HG02642 (cell line): Measurements from ENCODE around the gene PTMA.
"Not testable (repeated sequence)": the region's sequence is repeated elsewhere in the genome, so short reads cannot be mapped to it uniquely, and the experiment has no call there.

Source experiments
- ATAC-seq: cut with Tn5 transposase; IDR thresholded peaks from one replicate; pipeline ENCODE4 v1.9.1; 2021; ENCODE audit warnings: mild to moderate bottlenecking; ENCODE audit not compliant: unreplicated experiment, poor library complexity

PTMA gene

DNA sequence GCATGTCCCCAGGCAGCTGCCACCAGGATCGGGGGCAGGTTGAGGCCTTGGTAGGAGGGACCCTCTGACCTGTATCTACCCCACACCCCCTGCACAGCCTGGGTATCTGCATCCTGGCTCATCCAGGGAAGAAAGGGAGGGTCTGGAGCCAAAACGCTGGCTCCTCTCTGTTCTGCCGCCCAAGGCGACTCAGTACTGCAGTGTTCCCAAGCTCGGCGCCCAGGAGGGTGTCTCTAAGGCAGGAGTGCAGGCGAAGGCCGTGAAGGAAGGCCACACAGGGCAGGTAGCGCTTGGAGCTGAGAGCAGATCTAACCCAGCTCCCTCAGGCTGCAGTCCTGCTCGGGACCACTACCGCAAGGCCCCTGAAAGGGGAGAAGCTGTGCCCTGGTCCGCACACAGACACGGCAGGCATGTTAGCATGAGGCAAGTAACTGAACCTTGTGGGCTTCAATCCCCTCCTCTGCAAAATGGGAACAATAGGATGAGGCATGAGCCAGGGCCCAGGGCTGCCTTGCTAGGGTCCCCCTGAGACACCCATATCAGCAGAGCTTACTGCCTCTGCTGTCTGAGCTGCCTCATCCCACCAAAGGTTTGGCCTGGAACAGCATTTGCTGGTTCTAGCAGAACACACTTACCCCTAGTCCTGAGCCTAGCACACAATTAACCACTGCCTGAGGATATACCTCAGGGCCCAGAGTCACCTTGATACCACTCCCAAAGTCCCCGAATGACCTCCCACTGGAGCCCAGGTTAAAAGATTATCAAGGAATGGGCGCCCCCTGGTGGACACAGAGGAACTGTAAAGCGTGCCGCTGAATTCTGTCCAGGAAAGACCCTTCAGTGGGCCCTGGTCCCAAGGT is 6.5 kb downstream of the PTMA start:
- no peak for ATAC-seq

DNA sequence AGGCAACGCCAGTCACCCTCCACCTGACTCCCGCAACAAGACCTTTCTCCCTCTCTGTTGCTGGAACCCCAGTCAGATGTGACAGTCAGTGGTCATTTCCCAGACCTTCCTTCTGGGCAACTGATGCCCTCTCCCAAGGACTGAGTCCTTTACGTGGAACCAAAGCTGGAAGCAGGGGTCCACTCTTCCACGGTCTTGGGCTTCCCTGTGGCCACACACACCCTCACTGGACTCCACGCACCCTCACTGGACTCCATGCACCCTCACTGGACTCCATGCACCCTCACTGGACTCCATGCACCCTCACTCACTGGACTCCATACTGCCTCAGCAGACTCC is 7.1 kb downstream of the PTMA start:
- no peak for ATAC-seq

DNA sequence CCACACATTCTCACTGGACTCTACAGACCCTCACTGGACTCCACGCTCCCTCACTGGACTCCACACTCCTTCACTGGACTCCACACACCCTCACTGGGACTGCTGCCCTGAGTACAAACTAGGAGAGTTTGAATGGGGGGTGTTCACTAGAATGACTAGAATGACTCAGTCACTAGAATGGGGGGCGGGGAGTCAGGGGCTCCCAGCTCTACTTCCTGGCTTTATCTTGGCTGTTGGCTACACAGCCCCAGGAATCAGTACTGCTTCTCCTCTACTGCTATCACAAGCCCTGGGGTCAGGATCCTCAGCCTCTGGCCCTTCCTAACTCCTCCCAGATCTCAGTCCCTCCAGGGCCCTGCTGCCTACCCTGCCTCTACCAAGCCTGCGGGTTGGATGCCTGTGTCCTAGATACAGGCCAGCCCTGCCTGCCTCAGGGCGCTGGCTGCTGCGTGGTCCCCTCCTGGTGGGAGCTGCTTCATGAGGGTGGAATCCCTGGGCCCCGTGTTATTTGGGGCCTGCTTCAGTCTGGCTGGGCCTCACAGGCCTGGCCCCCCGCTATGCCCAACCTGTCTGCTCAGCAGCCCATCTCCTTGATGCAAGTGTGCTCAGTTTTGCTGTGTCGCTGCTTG is 7.8 kb downstream of the PTMA start:
- no peak for ATAC-seq

DNA sequence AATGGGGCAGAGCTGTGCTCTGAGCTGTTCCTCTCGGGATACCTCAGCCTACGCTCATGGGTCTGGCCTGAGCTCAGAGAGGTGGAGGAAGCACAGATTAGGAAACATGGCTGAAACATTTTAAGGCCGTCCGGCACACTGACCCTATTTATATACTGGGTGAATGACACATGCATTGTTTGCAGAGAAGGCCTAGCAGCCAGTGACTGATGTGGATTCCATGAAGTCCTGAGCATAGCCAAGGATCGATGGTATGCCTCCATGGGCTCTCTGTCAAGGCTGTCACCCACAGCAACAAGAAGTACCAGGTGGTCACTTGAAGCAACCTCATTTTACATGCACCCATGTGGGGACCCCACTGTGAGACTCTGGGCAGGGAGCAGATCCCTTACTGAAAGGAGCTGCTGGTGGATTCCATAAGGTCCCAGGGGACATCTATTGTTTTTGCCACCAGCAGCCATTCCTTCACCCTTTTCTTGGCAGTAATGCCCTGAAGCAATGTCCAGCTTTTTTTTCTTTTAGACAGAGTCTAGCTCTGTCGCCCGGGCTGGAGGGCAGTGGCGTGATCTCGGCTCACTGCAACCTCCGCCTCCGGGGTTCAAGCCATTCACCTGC is 8.4 kb downstream of the PTMA start:
- no peak for ATAC-seq

DNA sequence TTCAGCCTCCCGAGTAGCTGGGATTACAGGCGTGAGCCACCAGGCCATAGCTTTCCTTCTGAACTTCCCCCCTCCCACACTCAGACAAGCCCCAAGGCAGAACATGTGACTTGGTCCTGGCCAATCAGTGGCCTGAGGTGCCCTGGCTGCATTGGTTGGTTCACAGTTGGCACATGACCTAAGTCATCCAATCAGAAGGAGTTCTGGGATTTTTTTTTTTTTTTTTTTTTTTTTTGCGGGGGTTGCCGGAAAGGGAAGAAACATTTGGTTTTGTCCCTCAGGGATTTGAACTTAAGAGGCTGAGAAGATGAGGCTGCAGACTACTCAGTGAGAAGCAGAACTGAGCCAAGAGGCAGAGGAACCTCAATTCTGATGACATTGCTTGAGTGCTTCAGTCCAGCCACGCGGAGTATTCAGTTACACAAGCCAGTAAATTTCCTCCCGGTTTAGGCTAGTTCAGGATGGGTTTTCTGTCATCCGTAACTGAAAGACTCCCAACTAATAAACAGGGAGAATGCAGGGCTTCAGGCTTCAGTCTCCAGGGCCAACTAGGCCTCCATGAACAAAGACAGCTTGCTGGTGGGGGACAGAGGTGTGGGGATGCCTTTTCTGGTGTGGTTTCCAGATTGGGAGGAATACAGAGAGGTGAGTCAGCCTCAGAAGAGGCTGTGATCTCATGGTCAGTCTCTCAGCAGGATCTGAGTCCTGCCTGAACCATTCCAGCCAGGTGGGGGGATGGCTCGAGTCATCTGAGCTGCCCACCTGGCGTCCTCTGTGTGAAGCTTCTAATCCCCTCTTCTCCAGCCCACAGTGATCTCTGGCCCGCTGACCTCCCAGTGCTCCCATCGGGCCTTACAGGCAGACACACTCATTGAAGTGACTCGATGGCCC is 9.2 kb downstream of the PTMA start:
- ATAC-seq = no peak

DNA sequence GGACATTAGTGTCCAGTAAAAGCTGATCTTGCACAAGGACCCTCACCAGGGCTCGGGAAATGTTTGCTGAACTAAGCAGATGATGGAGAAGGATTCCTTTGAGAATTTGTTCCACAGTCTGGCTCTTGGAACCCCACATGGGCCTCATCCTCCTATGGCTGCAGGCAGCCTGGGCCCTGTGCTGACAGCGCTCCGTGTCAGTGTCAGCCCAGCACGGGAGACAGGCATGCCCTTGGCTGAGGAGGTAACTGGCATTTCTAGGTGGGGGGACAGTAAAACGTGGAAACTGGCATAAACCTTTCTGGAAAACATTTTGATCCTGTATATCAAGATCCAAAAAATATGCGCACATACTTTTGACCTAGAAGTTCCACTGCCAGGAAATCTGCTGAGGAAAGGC is 10.5 kb downstream of the PTMA start:
- no peak for ATAC-seq

DNA sequence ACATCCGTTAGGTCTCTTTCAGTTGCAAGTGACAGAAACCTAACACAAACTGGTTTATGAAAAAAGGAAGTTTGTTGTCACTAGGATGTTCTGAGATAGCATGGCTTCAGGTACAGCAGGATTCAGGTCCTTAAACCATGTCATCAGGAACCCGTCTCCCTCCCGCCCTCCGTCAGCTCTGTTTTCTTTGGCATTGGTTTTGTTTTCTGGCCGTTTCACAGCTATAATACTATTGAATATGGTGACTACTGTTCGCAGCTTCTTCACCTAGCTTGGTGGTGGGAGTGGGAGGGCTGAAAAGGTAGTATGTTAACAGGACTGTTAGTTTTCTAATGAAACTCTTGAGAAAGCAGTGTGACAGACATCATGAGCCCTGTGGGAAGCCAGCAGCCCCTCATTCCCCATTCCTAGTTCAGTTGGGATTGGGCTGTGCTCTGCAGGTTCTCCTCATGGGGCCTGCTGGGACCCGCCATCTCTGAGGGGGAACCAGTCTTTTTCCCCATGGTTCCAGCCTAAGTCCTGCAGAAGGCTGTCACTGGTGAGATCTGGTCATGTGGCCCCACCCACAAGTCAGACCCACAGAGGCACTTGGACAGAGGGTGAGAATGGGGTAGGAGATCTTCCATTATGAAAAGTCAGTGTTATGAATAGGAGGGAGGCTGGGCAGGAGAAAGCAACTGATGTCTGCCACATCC is 12.1 kb downstream of the PTMA start:
- no peak for ATAC-seq

DNA sequence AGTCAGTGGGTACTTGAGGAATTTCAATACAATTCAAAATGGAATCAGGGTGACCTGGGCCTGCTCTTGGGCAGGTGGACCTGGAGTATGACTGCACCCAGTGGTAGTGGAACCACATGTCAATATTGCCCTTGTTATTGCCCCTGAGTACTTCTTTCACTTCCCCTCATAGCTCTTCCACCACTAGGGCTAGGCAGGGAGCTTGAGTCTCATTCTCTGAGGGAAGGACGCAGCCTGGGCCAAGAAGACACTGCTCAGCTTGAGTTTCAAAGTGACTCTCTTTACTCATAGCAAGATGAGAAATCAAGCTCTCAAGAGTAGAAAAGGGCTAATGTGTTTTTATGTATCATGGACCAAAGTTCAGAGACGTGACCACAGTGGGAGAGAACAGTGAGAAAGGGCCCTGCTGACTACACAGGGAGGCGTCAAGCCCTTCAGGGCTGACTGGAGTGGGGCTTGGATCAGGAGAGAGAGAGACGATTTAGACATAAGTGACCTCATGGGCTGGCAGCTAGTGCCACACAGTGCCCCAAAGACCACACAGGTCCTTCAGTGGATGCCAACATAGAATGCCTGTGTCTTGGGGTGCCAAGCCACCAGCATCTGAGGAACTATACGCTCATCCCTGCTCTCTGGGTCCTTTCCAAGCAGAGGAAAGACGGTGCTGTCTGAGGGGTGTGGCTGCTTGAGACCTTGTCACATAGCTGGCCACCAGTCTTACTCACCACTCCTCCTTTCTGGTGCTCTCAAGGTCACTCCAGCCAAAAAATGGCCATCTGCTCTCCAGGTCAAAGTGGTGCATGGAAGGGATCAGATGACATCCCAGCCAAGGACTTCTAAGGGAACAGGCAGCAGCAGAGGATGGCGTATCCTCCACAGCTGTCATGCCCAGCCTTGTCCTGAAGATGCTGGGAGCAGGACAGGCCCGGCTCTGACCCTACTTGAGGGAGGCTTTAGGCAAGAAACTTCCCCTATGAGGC is 13.0 kb downstream of the PTMA start:
- ATAC-seq = peak; percentile 70

DNA sequence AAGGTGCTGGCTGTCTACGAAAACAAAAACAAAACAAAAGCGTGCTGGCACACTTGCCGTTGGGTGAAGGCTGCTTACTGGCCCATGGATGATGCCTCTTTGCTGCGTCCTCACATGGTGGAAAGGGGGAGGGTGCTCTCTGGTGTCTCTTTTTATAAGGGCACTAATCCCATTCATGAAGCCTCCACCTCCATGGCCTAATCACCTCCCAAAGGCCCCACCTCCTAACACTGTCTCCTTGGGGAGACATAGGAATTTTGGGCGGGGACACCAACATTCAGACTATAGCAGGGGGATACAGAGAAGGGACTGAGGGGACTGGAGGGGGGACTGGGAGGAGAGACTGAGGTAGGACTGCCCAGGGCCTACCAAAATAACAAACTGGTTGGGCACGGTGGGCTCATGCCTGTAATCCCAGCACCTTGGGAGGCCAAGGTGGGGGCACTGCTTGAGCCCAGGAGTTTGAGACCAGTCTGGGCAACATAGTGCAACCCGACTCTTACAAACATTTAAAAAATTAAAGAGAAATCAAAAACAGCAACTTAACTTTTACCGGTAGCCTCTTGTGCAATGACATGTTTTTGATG is 14.5 kb downstream of the PTMA start:
- ATAC-seq = no peak

DNA sequence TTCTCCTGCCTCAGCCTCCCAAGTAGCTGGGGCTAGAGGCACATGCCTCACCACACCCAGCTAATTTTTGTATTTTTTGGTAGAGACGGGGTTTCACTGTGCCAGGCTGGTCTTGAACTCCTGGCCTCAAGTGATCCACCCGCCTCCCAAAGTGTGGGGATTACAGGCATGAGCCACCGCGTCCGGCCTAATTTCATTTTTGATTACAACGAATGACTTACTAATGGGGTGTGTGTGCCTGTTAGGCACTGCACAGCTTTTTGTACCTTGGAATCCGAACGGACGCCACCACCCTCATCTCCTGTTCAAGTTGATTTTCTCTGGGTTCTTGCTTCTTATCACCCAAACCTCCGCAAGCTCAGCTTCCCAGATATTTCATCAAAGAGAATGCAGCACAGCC is 17.2 kb downstream of the PTMA start:
- no peak for ATAC-seq

DNA sequence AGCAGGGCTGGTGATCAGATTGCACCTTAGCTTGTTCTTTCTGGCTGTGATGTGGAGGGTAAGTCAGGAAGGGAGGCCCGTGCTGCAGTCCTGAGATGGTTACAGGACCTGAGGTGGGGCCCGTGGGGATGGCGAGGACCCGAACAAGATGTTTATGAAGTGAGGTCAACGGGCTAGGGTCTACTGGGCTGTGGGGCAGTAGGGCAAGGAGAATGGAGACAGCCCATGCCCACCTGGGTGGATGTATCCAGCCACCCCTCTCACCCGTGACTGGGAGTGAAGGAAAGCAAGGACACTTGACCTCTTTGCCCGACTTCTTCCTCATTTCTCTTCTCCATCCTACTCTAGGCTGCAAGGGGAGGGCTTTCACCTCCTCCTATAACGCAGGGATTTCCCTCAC is 18.0 kb downstream of the PTMA start:
- no peak for ATAC-seq

DNA sequence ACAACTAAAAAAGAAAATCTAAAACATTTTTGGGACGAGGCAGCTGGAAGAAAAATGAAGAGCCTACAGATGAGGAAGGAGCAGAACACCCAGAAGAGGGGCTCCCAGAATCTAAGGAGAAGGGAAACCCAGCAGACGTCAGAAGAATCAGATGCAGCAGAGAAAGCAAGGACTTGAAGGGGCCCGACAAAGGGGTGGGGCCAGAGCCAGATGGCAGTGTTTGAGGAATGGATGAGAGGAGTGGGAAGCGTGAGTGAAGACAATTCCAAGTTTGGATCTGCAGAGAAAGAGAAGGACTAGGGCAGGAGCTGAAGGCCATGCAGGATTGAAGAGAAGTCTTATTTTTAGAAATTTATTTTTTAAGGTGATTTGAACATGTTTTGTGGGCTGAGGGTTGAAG is 19.3 kb downstream of the PTMA start:
- no peak for ATAC-seq

DNA sequence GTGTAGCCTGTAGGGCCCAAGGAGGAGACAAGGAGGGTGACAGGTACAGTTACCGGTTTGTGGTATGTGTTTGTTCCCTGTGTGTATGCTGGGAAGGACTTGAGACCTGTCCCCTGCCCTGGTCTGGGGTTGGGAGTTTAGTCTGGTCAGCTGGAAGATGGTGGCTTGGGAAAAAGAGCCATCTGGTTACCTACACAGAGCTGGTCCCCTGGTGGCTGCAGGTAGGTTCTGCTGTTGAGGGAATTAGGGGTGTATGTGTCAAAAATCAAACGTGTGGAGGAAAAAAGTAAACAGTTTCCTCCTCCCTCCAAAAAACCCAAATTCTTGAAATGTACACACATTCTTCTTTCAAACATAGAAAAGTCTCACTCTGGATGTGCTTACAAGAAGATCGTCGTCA is 24.3 kb downstream of the PTMA start:
- ATAC-seq = no peak

DNA sequence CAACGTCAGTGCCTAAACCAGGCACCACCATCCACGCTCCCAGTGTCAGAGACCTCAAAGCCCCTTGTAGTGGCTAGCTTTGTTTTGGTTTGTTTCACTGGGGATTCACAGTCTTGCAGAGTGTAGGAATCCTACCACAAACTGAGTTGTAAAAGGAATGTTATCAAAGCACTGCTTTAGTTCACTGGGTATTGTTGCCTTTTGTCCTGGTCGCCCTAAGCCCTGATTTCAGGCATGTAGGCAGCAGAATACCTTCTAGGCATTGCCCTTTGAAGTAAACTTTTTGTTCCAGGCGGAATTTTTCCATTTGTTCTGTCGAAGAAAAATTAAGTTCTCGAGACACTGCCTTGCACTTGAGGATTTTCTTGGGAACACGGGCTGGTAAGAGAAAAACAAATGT is 29.4 kb downstream of the PTMA start:
- ATAC-seq = no peak

DNA sequence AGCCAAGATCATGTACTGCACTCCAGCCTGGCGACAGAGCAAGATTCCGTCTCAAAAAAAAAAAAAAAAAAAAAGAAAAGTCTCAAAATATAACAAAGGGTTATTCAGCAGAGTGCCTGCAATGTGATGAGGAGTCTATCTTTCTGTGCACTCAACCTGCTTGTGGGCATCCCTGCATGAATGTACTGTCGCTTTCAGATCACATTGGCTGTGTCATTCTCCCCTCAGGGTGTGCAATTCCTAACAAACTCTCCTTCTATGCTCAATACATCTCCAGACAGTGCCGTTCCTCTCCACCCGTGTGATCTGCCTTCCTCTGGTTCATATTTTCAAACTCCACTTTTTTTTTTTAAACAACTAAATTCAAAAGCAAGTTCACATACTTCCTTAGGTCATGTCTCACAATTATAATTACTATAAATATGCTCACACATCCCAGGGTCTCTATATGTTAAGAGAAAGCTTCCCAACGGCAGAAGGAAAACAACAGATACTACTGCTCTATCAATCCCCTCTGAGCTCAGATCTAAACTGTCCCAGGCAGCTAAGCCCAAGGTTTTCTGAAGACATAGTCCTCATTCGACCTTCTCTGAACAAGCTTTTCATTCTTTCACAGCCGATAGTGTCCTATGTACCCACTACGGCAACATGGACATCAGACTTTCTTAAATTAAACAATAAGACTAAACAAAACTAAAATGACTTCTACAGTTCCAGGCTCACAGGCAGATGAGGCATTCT is 35.2 kb downstream of the PTMA start:
- no peak for ATAC-seq

DNA sequence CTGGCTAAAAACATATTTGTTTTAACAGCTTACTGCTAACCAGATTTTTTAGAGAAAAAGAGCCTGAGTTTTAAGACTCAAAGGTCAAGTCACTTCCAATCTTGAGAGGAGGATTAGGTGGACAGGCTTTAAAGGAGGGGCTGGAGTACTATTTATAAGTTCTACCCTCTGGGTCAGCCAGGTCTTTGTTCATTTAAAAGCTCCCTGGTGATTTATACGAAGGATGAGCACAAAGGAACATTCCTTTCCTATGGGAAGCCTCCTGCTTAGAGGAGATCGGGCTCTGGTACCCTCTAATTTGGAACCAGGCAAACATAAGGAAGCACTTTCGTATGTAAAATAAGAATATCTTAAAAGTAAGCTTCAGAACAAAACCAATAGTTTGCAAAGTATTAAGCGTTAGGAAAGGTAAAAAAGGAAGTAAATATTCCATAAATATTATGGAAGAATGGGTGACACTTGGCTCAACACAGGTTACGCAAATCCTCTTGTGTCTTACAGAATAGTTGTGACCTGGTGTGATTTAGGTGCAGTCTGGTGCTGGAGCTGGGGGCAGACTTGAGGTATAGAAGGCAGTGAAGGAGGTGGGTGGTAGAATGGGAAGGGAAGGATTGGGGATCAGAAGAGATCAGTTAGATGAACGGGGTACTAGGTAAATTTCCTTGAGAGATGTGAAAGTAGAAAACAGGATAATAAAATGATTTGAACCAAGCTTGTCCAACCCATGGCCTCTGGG is 37.1 kb downstream of the PTMA start:
- ATAC-seq = no peak

DNA sequence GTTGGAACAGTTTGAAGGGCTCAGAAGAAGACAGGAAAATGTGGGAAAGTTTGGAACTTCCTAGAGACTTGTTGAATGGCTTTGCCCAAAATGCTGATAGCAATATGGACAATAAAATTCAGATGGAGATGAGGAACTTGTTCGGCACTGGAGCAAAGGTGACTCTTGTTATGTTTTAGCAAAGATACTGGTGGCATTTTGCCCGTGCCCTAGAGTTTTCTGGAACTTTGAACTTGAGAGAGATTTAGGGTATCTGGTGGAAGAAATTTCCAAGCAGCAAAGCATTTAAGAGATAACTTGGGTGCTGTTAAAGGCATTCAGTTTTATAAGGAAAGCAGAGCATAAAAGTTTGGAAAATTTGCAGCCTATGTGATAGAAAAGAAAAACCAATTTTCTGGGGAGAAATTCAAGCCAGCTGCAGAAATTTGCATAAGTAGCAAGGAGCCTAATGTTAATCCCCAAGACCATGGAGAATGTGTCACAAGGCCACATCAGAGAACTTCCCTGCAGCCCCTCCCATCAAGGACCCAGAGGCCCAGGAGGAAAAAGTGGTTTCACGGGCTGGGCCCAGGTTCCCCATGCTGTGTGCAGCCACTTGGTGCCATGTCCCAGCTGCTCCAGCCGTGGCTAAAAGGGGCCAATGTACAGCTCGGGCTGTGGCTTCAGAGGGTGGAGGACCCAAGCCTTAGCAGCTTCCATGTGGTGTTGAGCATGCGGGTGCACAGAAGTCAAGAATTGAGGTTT is 40.0 kb downstream of the PTMA start:
- not testable (repeated sequence) for ATAC-seq
